Sigmoid colon (tissue), 4 donors: ENCODE measurements around the gene KRT79.

ENCODE experiments used
- EP300 ChIP-seq, 4 donors: sonication (generic); formaldehyde crosslinking; IDR thresholded peaks; one replicate each; pipeline ENCODE4 v1.6.1; 2017; ENCODE audit warnings: antibody characterized with exemption in 4 of 4
- POLR2A ChIP-seq, 2 donors: fragments of 450-650 bp; IDR thresholded peaks; one replicate each; pipeline ENCODE4 v1.6.1; 2016; ENCODE audit warnings: antibody characterized with exemption in 2 of 2, mild to moderate bottlenecking in 2 of 2, moderate library complexity in 2 of 2
- POLR2AphosphoS5 ChIP-seq, 4 donors: sonication (generic); formaldehyde crosslinking; IDR thresholded peaks; one replicate each; pipeline ENCODE4 v1.6.1; 2017; ENCODE audit warnings: antibody characterized with exemption in 4 of 4
- TF ChIP-seq, protein P1 (sequence below), 4 experiments: fragments of 450-650 bp in 3 of 4; fragments of 200-600 bp in 1 of 4; IDR thresholded peaks; one replicate each; pipeline ENCODE4 v1.5.1; 2016 to 2019; ENCODE audit warnings: antibody characterized with exemption in 4 of 4, mild to moderate bottlenecking in 3 of 4, moderate library complexity in 2 of 4

DNA sequence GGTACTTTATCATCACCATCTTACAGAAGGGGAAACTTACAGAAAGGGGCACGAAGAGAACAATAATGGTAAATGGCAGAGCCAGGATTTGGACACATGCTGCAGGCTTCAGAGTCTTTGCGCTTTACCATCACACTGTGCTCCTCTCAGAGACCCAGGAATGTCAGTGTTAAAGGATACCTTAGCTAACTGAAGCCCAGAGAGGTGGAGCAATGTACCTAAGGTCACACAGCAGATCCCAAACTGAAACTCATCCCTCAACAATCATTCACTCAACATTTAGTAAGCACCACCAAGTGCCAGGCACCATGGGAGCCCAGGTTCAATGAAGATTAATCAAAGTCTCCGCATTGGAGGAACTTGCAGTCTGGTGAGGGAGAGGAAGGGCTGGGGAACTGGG, 22.7 kb upstream of the KRT79 start:
- TF ChIP-seq, protein P1, sequence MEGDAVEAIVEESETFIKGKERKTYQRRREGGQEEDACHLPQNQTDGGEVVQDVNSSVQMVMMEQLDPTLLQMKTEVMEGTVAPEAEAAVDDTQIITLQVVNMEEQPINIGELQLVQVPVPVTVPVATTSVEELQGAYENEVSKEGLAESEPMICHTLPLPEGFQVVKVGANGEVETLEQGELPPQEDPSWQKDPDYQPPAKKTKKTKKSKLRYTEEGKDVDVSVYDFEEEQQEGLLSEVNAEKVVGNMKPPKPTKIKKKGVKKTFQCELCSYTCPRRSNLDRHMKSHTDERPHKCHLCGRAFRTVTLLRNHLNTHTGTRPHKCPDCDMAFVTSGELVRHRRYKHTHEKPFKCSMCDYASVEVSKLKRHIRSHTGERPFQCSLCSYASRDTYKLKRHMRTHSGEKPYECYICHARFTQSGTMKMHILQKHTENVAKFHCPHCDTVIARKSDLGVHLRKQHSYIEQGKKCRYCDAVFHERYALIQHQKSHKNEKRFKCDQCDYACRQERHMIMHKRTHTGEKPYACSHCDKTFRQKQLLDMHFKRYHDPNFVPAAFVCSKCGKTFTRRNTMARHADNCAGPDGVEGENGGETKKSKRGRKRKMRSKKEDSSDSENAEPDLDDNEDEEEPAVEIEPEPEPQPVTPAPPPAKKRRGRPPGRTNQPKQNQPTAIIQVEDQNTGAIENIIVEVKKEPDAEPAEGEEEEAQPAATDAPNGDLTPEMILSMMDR (IDR thresholded peaks at IDR 0.05): no peak
- no peak for TF ChIP-seq POLR2AphosphoS5 (IDR thresholded peaks at IDR 0.05)
- TF ChIP-seq POLR2A (IDR thresholded peaks at IDR 0.05): no peak
- TF ChIP-seq EP300 (IDR thresholded peaks at IDR 0.05): no peak
